ENCODE data around the gene H3-3A. TPM values are rescaled to one million over a fixed set of nuclear protein-coding genes. Genes with fewer than 3 reads are reported as not detected.

The H3-3A gene
- total and polyA plus RNA-seq, 2 of the 8 experiments (the other 6 are each of a cell fraction or from before 2014, with no cell fraction given) = 1,157 to 1,223 TPM

GRCh38 chr1:226085675-226086285, 23.3 kb downstream of the H3-3A start (continued):
- TF ChIP-seq CBX8 (IDR thresholded peaks at IDR 0.05; ENCODE audit: borderline replicate concordance, low read depth, low read length) (no peak), GTF2F1 (IDR thresholded peaks at IDR 0.05; ENCODE audit: borderline replicate concordance, low read depth, low read length) (no peak), POLR2AphosphoS5 (IDR thresholded peaks at IDR 0.05; ENCODE audit: low read depth, low read length) (no peak), TEAD4 (IDR thresholded peaks at IDR 0.05; ENCODE audit: low read depth, low read length) (no peak), RNF2 (IDR thresholded peaks at IDR 0.05; ENCODE audit: borderline replicate concordance, low read depth, low read length, missing control alignments, poor library complexity, severe bottlenecking) (no peak), SRF (IDR thresholded peaks at IDR 0.05; ENCODE audit: low read depth, low read length) (no peak)

Measured in H1 (cell line).